HepG2 (cell line): Measurements from ENCODE around the gene WDR81. TPM values are rescaled to one million over a fixed set of nuclear protein-coding genes. Genes with fewer than 3 reads are reported as not detected.

Source experiments
- GFI1 ChIP-seq: sonication (generic); formaldehyde crosslinking; IDR thresholded peaks from 2 replicates; pipeline ENCODE4 v1.5.0; 2020; ENCODE audit warnings: missing genetic modification reagents, mild to moderate bottlenecking, borderline replicate concordance
- HMG20A ChIP-seq: IDR thresholded peaks from 2 replicates; pipeline ENCODE4 v1.6.1; 2016; ENCODE audit warnings: borderline replicate concordance
- JUN ChIP-seq: sonication (generic); formaldehyde crosslinking; IDR thresholded peaks from 2 replicates; pipeline ENCODE4 v1.4.0; 2020; ENCODE audit warnings: mild to moderate bottlenecking, missing genetic modification reagents
- KLF15 ChIP-seq: sonication (generic); formaldehyde crosslinking; IDR thresholded peaks from 2 replicates; pipeline ENCODE4 v1.8.1; 2023; ENCODE audit warnings: borderline replicate concordance, mild to moderate bottlenecking, inconsistent platforms, missing genetic modification reagents, mixed read lengths
- MLLT10 ChIP-seq: sonication (generic); formaldehyde crosslinking; IDR thresholded peaks from 2 replicates; pipeline ENCODE4 v1.4.0; 2020; ENCODE audit warnings: missing genetic modification reagents
- NAIF1 ChIP-seq: sonication (generic); formaldehyde crosslinking; IDR thresholded peaks from 2 replicates; pipeline ENCODE4 v1.5.0; 2020; ENCODE audit warnings: mild to moderate bottlenecking, missing genetic modification reagents, borderline replicate concordance
- POLR2AphosphoS5 ChIP-seq: IDR thresholded peaks from 2 replicates; pipeline ENCODE4 v1.6.1; 2012; ENCODE audit warnings: low read depth, low read length
- RBFOX2 ChIP-seq: fragments of 200-400 bp; formaldehyde crosslinking; IDR thresholded peaks from 2 replicates; pipeline ENCODE4 v1.6.1; 2017; ENCODE audit warnings: low read depth, mild to moderate bottlenecking, low read length
- SALL1 ChIP-seq: sonication (generic); formaldehyde crosslinking; IDR thresholded peaks from 2 replicates; pipeline ENCODE4 v1.8.0; 2022; ENCODE audit warnings: mild to moderate bottlenecking, missing genetic modification reagents
- SRSF9 ChIP-seq: fragments of 200-400 bp; formaldehyde crosslinking; IDR thresholded peaks from 2 replicates; pipeline ENCODE4 v1.6.1; 2018; ENCODE audit warnings: borderline replicate concordance, mild to moderate bottlenecking, low read depth, low read length; ENCODE audit not compliant: insufficient read depth, poor library complexity, severe bottlenecking
- TCF7 ChIP-seq: sonication (generic); IDR thresholded peaks from 2 replicates; pipeline ENCODE4 v1.6.1; 2016; ENCODE audit warnings: antibody characterized with exemption, low read depth
- ZNF484 ChIP-seq: sonication (generic); formaldehyde crosslinking; IDR thresholded peaks from 2 replicates; pipeline ENCODE4 v1.5.1; 2020; ENCODE audit warnings: mild to moderate bottlenecking, low read depth, missing genetic modification reagents, borderline replicate concordance
- ZNF556 ChIP-seq: sonication (generic); formaldehyde crosslinking; IDR thresholded peaks from 2 replicates; pipeline ENCODE4 v1.4.0; 2020; ENCODE audit warnings: mild to moderate bottlenecking, missing genetic modification reagents, borderline replicate concordance
- ZNF598 ChIP-seq: sonication (generic); formaldehyde crosslinking; IDR thresholded peaks from 2 replicates; pipeline ENCODE4 v1.5.1; 2020; ENCODE audit warnings: mild to moderate bottlenecking, missing genetic modification reagents, borderline replicate concordance
- ZNF891 ChIP-seq: sonication (generic); formaldehyde crosslinking; IDR thresholded peaks from 2 replicates; pipeline ENCODE4 v1.5.0; 2020; ENCODE audit warnings: mild to moderate bottlenecking, missing genetic modification reagents
- polyA plus RNA-seq, 8 experiments: library from polyadenylated mRNA; depleted of rRNA in 3 of 8; stranded (reverse) in 7 of 8; unstranded in 1 of 8; fragments of >200 nt; fragmentation: Illumina TruSeq in 4 of 8; extraction: Trizol in 4 of 8; gene quantifications; 2 replicates each; pipeline versions ENCODE4 v1.2.1 to v1.2.3, GENCODE V29; 2011 to 2016; ENCODE audit warnings: low read depth in 4 of 8, missing spikeins in 1 of 8, mixed read lengths in 1 of 8; ENCODE audit not compliant: insufficient read depth in 1 of 8
- total RNA-seq, 5 experiments: library from RNA; depleted of rRNA; stranded (reverse); fragments of >200 nt; fragmentation: Illumina TruSeq; extraction: Trizol; gene quantifications; 2 replicates each; pipeline ENCODE4 v1.2.3, GENCODE V29; 2016; ENCODE audit warnings: low read depth in 1 of 5
- TF ChIP-seq, protein P1 (sequence below): sonication (generic); formaldehyde crosslinking; IDR thresholded peaks from 2 replicates; pipeline ENCODE4 v1.8.1; 2023; ENCODE audit warnings: mild to moderate bottlenecking, missing genetic modification reagents
- TF ChIP-seq, protein P2 (sequence below): sonication (generic); formaldehyde crosslinking; IDR thresholded peaks from 2 replicates; pipeline ENCODE4 v1.8.1; 2023; ENCODE audit warnings: mild to moderate bottlenecking, missing genetic modification reagents
- TF ChIP-seq, protein P3 (sequence below): sonication (generic); formaldehyde crosslinking; IDR thresholded peaks from 2 replicates; pipeline ENCODE4 v1.5.1; 2020; ENCODE audit warnings: missing genetic modification reagents, mild to moderate bottlenecking, borderline replicate concordance
- TF ChIP-seq, protein P4 (sequence below): sonication (generic); formaldehyde crosslinking; IDR thresholded peaks from 2 replicates; pipeline ENCODE4 v1.4.0; 2020; ENCODE audit warnings: missing genetic modification reagents, borderline replicate concordance

WDR81 gene
- total and polyA plus RNA-seq, 2 of the 13 experiments (the other 11 are each of a cell fraction or from before 2014, with no cell fraction given) = 9.1 to 16.7 TPM

DNA sequence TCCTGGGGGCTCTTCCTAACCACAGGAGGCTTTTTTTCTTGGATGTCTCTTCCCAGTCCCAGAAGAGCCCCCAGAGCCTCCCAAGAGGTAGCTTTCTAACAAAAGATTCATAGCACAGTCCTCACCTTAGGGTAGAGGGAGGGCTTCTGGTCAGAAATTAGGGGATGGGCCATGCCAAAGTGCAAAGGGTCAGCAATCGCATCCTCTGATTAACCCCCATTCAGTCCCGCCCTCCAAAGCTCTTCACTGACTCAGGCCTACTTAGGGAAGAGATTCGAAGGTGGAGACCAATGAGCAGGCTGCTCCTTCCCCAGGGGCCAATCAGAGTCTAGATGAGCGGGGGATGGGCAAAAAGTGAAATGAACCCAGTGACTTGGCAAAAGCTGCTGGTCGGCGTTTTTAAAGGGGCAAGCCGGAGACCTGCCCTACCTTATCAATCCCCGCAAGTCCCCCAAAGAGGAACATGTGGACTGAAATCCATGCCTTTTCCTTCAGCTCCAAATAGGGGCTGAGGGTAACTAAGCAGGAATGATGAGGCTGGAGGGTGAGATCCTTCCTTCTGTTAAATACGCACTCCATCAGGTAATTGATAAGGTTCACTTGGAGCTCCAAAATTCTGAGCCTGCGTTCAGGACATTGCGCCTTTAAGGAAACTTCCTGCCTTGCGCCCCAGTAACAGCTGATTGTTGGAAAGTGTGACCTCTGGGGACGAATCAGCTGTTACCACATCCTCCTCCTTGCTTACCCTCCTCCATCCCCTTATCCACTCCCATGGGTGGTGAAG, 7.4 kb upstream of the WDR81 start (continued):
- TF ChIP-seq, protein P1, sequence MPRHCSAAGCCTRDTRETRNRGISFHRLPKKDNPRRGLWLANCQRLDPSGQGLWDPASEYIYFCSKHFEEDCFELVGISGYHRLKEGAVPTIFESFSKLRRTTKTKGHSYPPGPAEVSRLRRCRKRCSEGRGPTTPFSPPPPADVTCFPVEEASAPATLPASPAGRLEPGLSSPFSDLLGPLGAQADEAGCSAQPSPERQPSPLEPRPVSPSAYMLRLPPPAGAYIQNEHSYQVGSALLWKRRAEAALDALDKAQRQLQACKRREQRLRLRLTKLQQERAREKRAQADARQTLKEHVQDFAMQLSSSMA (CRISPR knock-in tag) = no peak
- TF ChIP-seq JUN (CRISPR knock-in tag) = 0 out of 2 replicates have a peak, but pooled peaks have one; percentile 37
- TF ChIP-seq, protein P2, sequence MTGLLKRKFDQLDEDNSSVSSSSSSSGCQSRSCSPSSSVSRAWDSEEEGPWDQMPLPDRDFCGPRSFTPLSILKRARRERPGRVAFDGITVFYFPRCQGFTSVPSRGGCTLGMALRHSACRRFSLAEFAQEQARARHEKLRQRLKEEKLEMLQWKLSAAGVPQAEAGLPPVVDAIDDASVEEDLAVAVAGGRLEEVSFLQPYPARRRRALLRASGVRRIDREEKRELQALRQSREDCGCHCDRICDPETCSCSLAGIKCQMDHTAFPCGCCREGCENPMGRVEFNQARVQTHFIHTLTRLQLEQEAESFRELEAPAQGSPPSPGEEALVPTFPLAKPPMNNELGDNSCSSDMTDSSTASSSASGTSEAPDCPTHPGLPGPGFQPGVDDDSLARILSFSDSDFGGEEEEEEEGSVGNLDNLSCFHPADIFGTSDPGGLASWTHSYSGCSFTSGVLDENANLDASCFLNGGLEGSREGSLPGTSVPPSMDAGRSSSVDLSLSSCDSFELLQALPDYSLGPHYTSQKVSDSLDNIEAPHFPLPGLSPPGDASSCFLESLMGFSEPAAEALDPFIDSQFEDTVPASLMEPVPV (CRISPR knock-in tag) = 0 out of 2 replicates have a peak, but pooled peaks have one; percentile 23
- TF ChIP-seq RBFOX2 = peak; percentile 49; the same call in 1 of the 2 replicates
- TF ChIP-seq ZNF556 (CRISPR knock-in tag) = 0 out of 2 replicates have a peak, but pooled peaks have one; percentile 14
- TF ChIP-seq GFI1 (CRISPR knock-in tag) = peak; percentile 53; the same call in 1 of the 2 replicates
- no peak for TF ChIP-seq SRSF9
- 0 out of 2 replicates have a peak, but pooled peaks have one; percentile 51 for TF ChIP-seq NAIF1 (CRISPR knock-in tag)
- peak; percentile 58; the same call in 1 of the 2 replicates for TF ChIP-seq ZNF891 (CRISPR knock-in tag)
- no peak for TF ChIP-seq ZNF598 (CRISPR knock-in tag)
- TF ChIP-seq HMG20A (CRISPR knock-in tag) = no peak; the same call in 1 of the 2 replicates
- peak; percentile 65 for TF ChIP-seq POLR2AphosphoS5
- TF ChIP-seq, protein P3, sequence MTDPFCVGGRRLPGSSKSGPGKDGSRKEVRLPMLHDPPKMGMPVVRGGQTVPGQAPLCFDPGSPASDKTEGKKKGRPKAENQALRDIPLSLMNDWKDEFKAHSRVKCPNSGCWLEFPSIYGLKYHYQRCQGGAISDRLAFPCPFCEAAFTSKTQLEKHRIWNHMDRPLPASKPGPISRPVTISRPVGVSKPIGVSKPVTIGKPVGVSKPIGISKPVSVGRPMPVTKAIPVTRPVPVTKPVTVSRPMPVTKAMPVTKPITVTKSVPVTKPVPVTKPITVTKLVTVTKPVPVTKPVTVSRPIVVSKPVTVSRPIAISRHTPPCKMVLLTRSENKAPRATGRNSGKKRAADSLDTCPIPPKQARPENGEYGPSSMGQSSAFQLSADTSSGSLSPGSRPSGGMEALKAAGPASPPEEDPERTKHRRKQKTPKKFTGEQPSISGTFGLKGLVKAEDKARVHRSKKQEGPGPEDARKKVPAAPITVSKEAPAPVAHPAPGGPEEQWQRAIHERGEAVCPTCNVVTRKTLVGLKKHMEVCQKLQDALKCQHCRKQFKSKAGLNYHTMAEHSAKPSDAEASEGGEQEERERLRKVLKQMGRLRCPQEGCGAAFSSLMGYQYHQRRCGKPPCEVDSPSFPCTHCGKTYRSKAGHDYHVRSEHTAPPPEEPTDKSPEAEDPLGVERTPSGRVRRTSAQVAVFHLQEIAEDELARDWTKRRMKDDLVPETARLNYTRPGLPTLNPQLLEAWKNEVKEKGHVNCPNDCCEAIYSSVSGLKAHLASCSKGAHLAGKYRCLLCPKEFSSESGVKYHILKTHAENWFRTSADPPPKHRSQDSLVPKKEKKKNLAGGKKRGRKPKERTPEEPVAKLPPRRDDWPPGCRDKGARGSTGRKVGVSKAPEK = no peak
- TF ChIP-seq TCF7 = 0 out of 2 replicates have a peak, but pooled peaks have one; percentile 34
- no peak for TF ChIP-seq ZNF484
- TF ChIP-seq MLLT10 (CRISPR knock-in tag) = no peak
- no peak for TF ChIP-seq KLF15 (CRISPR knock-in tag)
- TF ChIP-seq, protein P4, sequence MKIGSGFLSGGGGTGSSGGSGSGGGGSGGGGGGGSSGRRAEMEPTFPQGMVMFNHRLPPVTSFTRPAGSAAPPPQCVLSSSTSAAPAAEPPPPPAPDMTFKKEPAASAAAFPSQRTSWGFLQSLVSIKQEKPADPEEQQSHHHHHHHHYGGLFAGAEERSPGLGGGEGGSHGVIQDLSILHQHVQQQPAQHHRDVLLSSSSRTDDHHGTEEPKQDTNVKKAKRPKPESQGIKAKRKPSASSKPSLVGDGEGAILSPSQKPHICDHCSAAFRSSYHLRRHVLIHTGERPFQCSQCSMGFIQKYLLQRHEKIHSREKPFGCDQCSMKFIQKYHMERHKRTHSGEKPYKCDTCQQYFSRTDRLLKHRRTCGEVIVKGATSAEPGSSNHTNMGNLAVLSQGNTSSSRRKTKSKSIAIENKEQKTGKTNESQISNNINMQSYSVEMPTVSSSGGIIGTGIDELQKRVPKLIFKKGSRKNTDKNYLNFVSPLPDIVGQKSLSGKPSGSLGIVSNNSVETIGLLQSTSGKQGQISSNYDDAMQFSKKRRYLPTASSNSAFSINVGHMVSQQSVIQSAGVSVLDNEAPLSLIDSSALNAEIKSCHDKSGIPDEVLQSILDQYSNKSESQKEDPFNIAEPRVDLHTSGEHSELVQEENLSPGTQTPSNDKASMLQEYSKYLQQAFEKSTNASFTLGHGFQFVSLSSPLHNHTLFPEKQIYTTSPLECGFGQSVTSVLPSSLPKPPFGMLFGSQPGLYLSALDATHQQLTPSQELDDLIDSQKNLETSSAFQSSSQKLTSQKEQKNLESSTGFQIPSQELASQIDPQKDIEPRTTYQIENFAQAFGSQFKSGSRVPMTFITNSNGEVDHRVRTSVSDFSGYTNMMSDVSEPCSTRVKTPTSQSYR (CRISPR knock-in tag) = peak; percentile 92
- TF ChIP-seq SALL1 (CRISPR knock-in tag) = peak; percentile 40; the same call in 1 of the 2 replicates
